ENCODE measurements around the gene TBCCD1.
"Not testable (repeated sequence)": the region's sequence is repeated elsewhere in the genome, so short reads cannot be mapped to it uniquely, and the experiment has no call there.

TBCCD1 gene

DNA sequence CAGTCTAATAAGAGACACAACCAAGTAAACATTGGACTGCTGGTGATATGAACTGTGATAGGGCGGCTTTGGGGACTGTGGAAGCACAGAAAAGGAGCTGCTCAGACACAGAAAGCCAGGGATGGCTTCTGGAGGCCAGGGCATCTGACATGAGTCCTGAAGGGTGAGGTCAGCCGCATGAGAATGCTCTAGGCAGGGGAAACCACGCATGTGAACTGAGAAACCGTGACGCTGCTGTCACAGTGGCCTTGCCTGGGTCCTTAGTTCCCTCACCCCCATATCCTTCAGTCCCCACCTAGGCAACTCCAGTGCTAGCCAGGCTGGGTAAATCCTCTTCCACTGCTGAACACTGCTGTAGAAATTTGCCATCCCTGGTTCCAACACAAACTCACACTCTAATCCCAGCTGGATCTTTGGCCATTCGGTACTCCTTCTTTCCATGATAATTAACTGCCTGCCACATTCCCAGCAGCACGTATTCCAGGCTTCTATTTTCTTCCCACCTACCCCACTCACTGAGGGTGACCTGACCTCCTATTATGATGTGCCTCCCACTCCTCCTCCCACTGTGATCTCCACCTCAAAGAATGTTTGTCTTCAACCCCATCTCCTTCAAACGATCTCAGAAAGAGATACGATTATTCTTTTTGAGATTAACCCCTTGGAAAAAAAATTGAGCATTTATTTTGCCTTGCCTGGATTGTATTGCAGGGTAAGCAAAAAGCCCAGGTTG lies 54.4 kb downstream of the TBCCD1 start:
- peaks cover 24 to 34% of the 10 kb centered on the region in 2 donors for H3K27me3 Mint-ChIP-seq
- ATAC-seq (replicated peaks) (no peak), DNase-seq (no peak)
- peaks cover 44 to 49% of the 10 kb centered on the region in 2 donors for H3K4me1 Mint-ChIP-seq
- no peak overlapping the region for H3K27ac Mint-ChIP-seq
- H3K4me3 Mint-ChIP-seq, result no peak overlapping the region
- no peaks in the 10 kb centered on the region for H3K36me3 Mint-ChIP-seq
- peaks cover 0 to 2% of the 10 kb centered on the region in 2 donors for H3K9me3 Mint-ChIP-seq

DNA sequence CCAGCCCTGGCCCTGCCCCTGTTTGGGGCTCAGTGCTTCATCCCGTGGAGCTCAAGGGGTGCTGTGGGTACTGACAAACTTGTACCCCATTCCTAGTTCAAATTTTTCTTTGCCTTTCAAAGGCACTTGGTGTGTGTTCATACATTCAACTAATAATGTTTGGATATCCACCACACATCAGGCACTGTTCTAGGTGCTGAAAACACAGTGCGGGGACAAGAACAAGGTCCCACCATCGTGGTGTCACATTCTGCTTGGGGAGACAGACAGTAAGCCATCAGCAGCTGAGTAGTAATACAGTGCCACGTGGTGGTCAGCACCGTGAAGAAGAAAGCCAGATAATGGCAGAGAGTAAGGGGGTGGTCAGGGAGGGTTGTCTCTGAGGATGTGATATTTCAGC lies 55.4 kb downstream of the TBCCD1 start:
- peaks cover 0 to 2% of the 10 kb centered on the region in 2 donors for H3K9me3 Mint-ChIP-seq
- DNase-seq, result no peak
- peaks cover 27 to 40% of the 10 kb centered on the region in 2 donors for H3K27me3 Mint-ChIP-seq
- H3K4me3 Mint-ChIP-seq, result no peak overlapping the region
- peaks cover 48 to 53% of the 10 kb centered on the region in 2 donors for H3K4me1 Mint-ChIP-seq
- H3K36me3 Mint-ChIP-seq, result no peaks in the 10 kb centered on the region
- peak overlapping the region; percentile 28 for H3K27ac Mint-ChIP-seq
- no peak for ATAC-seq (replicated peaks)

DNA sequence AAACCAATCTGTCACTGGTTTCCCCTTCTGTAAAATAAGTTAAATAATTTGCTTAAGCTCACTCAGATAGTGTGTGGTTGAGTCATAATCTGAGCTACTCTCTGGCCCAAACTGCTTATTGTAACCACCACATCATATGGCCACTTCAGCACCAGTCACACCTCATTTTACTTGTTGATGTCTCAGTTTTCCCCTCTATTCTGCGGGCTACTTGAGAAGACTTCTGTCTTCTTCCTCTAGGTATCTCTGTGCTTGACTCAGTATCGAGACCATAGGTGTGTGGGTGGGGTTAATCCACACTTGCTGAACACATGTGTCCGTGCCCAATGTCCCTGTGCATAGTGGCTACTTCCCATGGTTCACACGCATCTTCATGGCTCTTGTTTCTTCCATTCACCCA lies 55.9 kb downstream of the TBCCD1 start:
- Mint-ChIP-seq H3K4me3 (peak overlapping the region in 1 of 2 donors; percentile 52), H3K27ac (peak overlapping the region; percentile 80), H3K9me3 (no peaks in the 10 kb centered on the region), H3K36me3 (no peaks in the 10 kb centered on the region), H3K4me1 (peaks cover 48 to 53% of the 10 kb centered on the region in 2 donors), H3K27me3 (peaks cover 30 to 40% of the 10 kb centered on the region in 2 donors)
- DNase-seq (peak; percentile 25), ATAC-seq (replicated peaks) (peak; percentile 55 to 82)

DNA sequence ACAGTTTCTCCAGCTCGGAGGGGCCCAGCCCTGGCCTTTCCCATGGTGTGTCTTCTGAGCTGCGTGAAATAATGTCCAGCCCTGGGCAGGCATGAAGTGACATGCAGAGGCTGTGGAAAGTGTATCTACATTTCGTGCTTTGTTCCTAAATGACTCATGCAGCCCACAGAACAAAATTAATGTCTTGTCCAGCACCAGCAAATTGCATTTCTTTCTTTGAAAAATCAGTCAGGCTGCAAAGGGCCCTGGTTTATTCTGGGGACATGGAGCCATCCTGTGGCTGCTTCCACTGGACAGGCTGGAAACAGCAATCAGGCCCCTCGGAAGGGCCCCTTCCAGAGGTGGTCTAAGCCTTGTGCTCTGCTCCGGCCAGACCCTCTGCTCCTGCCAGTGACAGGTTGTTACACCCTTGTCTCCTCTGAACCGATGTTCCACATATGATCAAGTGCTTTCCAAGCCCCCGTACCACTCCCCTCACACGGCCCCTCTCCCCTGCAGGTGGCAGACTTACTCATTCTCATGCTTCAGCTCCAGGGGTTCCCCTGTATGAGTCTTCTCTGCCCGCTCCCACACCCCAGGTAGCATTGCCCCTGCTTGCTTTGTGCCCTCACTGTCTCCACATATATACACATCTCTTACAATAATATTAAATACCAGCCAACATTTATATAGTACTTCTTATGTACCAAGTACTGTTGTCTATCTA lies 56.6 kb downstream of the TBCCD1 start:
- Mint-ChIP-seq H3K4me3 (peak overlapping the region in 1 of 2 donors; percentile 52), H3K4me1 (peaks cover 45 to 46% of the 10 kb centered on the region in 2 donors), H3K9me3 (no peaks in the 10 kb centered on the region), H3K27ac (peak overlapping the region; percentile 80), H3K36me3 (no peaks in the 10 kb centered on the region), H3K27me3 (peaks cover 28 to 34% of the 10 kb centered on the region in 2 donors)
- ATAC-seq (replicated peaks) (peak; percentile 48 to 51), DNase-seq (no peak)

DNA sequence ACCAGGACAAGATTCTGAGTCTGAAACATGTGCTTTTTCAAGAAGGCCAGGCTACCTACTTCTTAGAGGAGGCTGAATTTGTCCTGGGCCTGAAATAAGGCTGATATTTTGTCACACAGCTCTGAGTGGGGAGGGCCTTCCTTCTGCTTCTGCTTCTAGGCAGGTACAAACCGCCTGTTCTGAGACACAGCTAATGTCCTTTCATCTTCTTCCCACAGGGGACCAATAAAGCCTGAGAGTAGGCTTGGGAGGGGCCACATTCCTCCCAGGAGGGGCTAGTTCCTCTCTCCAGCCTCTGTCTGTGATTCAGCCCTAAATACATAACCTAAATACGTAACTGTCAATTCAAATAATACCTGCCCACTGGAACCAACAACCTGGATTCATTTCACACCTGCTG lies 57.7 kb downstream of the TBCCD1 start:
- peaks cover 35 to 36% of the 10 kb centered on the region in 2 donors for H3K4me1 Mint-ChIP-seq
- H3K27me3 Mint-ChIP-seq, result peaks cover 22 to 26% of the 10 kb centered on the region in 2 donors
- no peak for DNase-seq

GRCh38 chr3:186506857-186507256 lies 60.3 kb downstream of the TBCCD1 start:
- no peak for DNase-seq
- Mint-ChIP-seq H3K27me3 (peaks cover 20 to 25% of the 10 kb centered on the region in 2 donors), H3K4me3 (no peak overlapping the region), H3K27ac (no peak overlapping the region), H3K36me3 (no peaks in the 10 kb centered on the region), H3K9me3 (no peaks in the 10 kb centered on the region), H3K4me1 (peaks cover 32 to 41% of the 10 kb centered on the region in 2 donors)
- ATAC-seq (replicated peaks), result peak in 1 of 2 donors; percentile 27

More for the DNA sequence above, 57.7 kb downstream of the TBCCD1 start:
- Mint-ChIP-seq H3K4me3 (no peak overlapping the region), H3K9me3 (no peaks in the 10 kb centered on the region), H3K27ac (peak overlapping the region; percentile 52), H3K36me3 (no peaks in the 10 kb centered on the region)
- ATAC-seq (replicated peaks), result peak; percentile 27 to 67

GRCh38 chr3:186506191-186506739 lies 60.9 kb downstream of the TBCCD1 start:
- no peak for ATAC-seq (replicated peaks)

GRCh38 chr3:186502966-186503712 lies 64.0 kb downstream of the TBCCD1 start:
- peaks cover 16 to 20% of the 10 kb centered on the region in 2 donors for H3K27me3 Mint-ChIP-seq
- H3K27ac Mint-ChIP-seq, result no peak overlapping the region
- H3K36me3 Mint-ChIP-seq, result peaks cover 0 to 4% of the 10 kb centered on the region in 2 donors
- ATAC-seq (replicated peaks) (no peak), DNase-seq (no peak)
- peaks cover 10% of the 10 kb centered on the region in 2 donors for H3K9me3 Mint-ChIP-seq
- no peak overlapping the region for H3K4me3 Mint-ChIP-seq
- H3K4me1 Mint-ChIP-seq, result peaks cover 11 to 14% of the 10 kb centered on the region in 2 donors

More at GRCh38 chr3:186506191-186506739, 60.9 kb downstream of the TBCCD1 start:
- H3K4me1 Mint-ChIP-seq, result peaks cover 26 to 35% of the 10 kb centered on the region in 2 donors
- H3K4me3 Mint-ChIP-seq, result no peak overlapping the region
- no peaks in the 10 kb centered on the region for H3K36me3 Mint-ChIP-seq
- no peak for DNase-seq
- H3K9me3 Mint-ChIP-seq, result no peaks in the 10 kb centered on the region
- H3K27ac Mint-ChIP-seq, result no peak overlapping the region
- H3K27me3 Mint-ChIP-seq, result peaks cover 15 to 21% of the 10 kb centered on the region in 2 donors

DNA sequence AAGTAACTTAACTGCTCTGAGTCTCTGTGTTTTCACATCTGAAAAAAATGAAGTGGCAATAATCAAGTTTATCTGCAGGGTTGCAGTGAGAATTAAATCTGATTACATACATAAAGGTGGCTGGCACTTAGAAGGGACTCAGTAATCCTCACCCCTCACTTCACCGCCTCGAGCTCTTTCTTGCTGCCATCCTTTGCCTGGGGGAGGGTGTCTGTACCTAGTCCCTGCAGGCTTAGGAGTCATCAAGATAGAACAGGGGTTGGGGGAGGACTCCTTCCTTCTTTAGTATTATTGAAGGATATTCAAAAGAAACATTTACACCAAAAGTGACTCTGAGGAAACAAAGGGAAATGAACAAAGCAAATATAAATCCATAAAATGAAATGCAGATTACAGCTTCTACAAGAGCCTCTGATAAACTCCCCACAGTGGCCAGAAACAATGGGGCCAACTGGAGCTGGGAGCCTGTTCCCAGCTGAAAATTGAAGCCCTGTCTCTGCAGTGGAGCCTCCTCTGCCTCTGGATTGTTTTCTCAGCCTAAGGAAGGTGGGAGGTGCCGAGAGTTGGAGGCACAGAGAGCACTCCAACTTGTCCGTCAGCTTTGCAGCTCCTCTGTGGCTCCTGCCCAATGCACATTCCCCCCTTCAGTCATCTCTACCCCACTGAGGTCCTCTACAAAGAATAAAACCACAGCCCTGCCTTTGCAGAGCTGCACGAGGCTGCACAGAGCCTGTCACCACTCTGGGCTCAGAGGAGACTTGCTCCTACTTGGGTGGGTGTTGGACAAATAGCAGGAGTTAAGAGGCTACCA lies 64.8 kb downstream of the TBCCD1 start:
- Mint-ChIP-seq H3K27me3 (peaks cover 16 to 20% of the 10 kb centered on the region in 2 donors), H3K4me1 (peaks cover 11 to 14% of the 10 kb centered on the region in 2 donors), H3K36me3 (peaks cover 0 to 4% of the 10 kb centered on the region in 2 donors), H3K27ac (no peak overlapping the region), H3K4me3 (no peak overlapping the region), H3K9me3 (peaks cover 10% of the 10 kb centered on the region in 2 donors)
- ATAC-seq (replicated peaks), result peak in 1 of 2 donors; percentile 29
- DNase-seq, result no peak

DNA sequence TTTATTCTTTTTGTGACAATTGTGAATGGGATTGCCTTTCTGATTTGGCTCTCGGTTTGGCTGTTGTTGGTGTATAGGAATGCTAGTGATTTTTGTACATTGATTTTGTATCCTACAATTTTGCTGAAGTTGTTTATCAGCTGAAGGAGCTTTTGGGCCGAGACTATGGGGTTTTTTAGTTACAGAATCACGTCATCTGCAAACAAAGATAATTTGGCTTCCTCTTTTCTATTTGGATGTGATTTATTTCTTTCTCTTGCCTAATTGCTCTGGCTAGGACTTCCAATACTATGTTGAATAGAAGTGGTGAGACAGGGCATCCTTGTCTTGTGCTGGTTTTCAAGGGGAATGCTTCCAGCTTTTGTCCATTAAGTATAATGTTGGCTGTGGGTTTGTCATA lies 67.2 kb downstream of the TBCCD1 start:
- Mint-ChIP-seq H3K27ac (peak overlapping the region; percentile 47), H3K27me3 (peaks cover 10 to 11% of the 10 kb centered on the region in 2 donors), H3K4me1 (peaks cover 6 to 27% of the 10 kb centered on the region in 2 donors), H3K9me3 (peaks cover 10% of the 10 kb centered on the region in 2 donors)
- ATAC-seq (replicated peaks); H3K36me3 Mint-ChIP-seq; DNase-seq; H3K4me3 Mint-ChIP-seq: not testable (repeated sequence)

DNA sequence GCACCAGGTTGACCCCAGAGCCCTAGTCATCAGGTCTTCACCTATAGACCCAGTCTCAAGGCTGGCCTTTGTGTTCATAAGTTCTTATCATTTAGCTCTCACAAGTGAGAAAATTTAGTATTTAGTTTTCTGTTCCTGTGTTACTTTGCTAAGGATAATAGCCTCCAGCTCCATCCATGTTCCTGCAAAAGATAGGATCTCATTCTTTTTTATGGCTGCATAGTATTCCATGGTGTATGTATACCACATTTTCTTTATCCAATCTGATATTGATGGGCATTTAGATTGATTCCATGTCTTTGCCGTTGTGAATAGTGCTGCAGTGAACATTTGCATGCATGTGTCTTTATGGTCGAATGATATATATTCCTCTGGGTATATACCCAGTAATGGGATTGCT lies 69.1 kb downstream of the TBCCD1 start:
- Mint-ChIP-seq H3K4me1 (peaks cover 3 to 24% of the 10 kb centered on the region in 2 donors), H3K9me3 (peaks cover 10% of the 10 kb centered on the region in 2 donors), H3K27me3 (peaks cover 10 to 16% of the 10 kb centered on the region in 2 donors)
- ATAC-seq (replicated peaks); DNase-seq; H3K27ac Mint-ChIP-seq; H3K36me3 Mint-ChIP-seq; H3K4me3 Mint-ChIP-seq: not testable (repeated sequence)

DNA sequence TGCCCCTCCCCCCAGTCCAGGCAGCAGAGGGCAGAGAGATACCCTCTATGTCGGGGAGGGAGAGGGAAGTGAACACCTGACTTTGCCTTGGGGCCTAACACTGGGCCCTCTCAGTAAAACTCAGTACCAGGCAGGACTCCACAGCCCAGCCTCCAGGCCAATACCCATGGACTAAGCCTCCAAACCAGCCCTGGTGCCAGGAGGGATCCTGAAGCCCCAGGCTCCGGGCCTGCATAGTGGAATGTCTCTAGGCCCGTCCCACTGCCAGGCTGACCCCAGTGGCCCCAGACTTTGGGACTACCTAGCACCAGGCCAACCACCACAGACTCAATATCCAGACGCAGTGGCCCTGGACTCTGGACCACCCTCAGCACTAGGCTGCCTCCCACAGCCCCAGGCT lies 69.5 kb downstream of the TBCCD1 start:
- Mint-ChIP-seq H3K4me3 (no peak overlapping the region), H3K27ac (no peak overlapping the region), H3K27me3 (peaks cover 10 to 12% of the 10 kb centered on the region in 2 donors), H3K9me3 (peaks cover 10% of the 10 kb centered on the region in 2 donors), H3K36me3 (peaks cover 0 to 4% of the 10 kb centered on the region in 2 donors), H3K4me1 (peaks cover 3 to 20% of the 10 kb centered on the region in 2 donors)
- DNase-seq, result no peak
- ATAC-seq (replicated peaks), result no peak

DNA sequence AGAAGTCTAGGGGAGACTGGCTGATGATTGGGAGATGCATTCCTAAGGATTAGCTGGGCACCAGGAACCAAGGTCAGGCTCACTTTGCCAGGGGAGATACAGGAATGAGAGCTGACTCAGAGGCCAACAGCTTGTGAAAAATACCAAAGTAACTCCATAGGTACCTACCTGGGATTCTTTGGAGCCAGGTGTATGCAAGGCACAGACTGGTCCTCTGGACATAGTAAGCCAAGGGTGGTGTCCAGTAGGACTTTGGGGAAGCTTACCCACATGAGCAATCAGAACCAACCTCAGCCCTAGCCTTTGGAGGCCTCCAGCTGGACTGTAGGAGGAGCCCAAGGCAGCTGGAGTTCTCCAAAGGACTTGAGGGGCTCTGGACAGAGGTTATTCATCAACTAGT lies 70.5 kb downstream of the TBCCD1 start:
- peaks cover 0 to 4% of the 10 kb centered on the region in 2 donors for H3K36me3 Mint-ChIP-seq
- no peak overlapping the region for H3K27ac Mint-ChIP-seq
- H3K9me3 Mint-ChIP-seq, result peaks cover 10% of the 10 kb centered on the region in 2 donors
- peaks cover 3 to 19% of the 10 kb centered on the region in 2 donors for H3K4me1 Mint-ChIP-seq
- DNase-seq (no peak), ATAC-seq (replicated peaks) (no peak)
- peaks cover 9 to 10% of the 10 kb centered on the region in 2 donors for H3K27me3 Mint-ChIP-seq
- H3K4me3 Mint-ChIP-seq, result no peak overlapping the region
